ENCODE data around the gene ZFP62. TPM values are rescaled to one million over a fixed set of nuclear protein-coding genes. Genes with fewer than 3 reads are reported as not detected.
"Not testable (repeated sequence)": the region's sequence is repeated elsewhere in the genome, so short reads cannot be mapped to it uniquely, and the experiment has no call there.

ZFP62 gene
- total RNA-seq, 1 donor from 2014 or later, result 65.4 TPM

- Mint-ChIP-seq H3K4me1 (peaks cover 21% of the 10 kb centered on the region), H3K27me3 (ENCODE audit: insufficient read depth, low read depth) (peaks cover 17% of the 10 kb centered on the region), H3K9me3 (peaks cover 30% of the 10 kb centered on the region), H3K27ac (peak overlapping the region; percentile 37), H3K4me3 (peak overlapping the region; percentile 85), H3K36me3 (peaks cover 18% of the 10 kb centered on the region)
- Histone ChIP-seq H4K20me1 (ENCODE audit: low read depth) (no peaks in the 10 kb centered on the region), H3F3A (ENCODE audit: low read depth) (peaks cover 16% of the 10 kb centered on the region), H3K4me3 (peak overlapping the region; percentile 64), H3K4me1 (peaks cover 8% of the 10 kb centered on the region), H3K27me3 (peaks cover 16% of the 10 kb centered on the region), H3K79me2 (ENCODE audit: low read depth) (no peaks in the 10 kb centered on the region), H3K36me3 (no peaks in the 10 kb centered on the region), H2AFZ (replicated peaks) (peak overlapping the region; percentile 78), H3K4me2 (peak overlapping the region; percentile 82), H3K9me3 (ENCODE audit: low read depth) (no peaks in the 10 kb centered on the region), H3K9ac (peak overlapping the region; percentile 3), H3K27ac (no peak overlapping the region)
- no peak for DNase-seq (ENCODE audit: low spot score)
- TF ChIP-seq CTCF (IDR thresholded peaks at IDR 0.05) (no peak), EZH2 (IDR thresholded peaks at IDR 0.05) (no peak), EZH2phosphoT487 (IDR thresholded peaks at IDR 0.05) (no peak)
These were observed 30.6 kb downstream of the ZFP62 start for GRCh38 chr5:180830253-180831138.

GRCh38 chr5:180829726-180830125 lies 31.4 kb downstream of the ZFP62 start:
- DNase-seq (ENCODE audit: low spot score), result no peak
- Histone ChIP-seq H4K20me1 (ENCODE audit: low read depth) (no peaks in the 10 kb centered on the region), H3K79me2 (ENCODE audit: low read depth) (no peaks in the 10 kb centered on the region), H3K4me2 (no peak overlapping the region), H3F3A (ENCODE audit: low read depth) (peaks cover 16% of the 10 kb centered on the region), H3K9ac (no peak overlapping the region), H3K4me3 (no peak overlapping the region), H3K9me3 (ENCODE audit: low read depth) (no peaks in the 10 kb centered on the region), H3K4me1 (peaks cover 12% of the 10 kb centered on the region), H3K27ac (no peak overlapping the region), H2AFZ (replicated peaks) (no peak overlapping the region), H3K36me3 (no peaks in the 10 kb centered on the region), H3K27me3 (peaks cover 16% of the 10 kb centered on the region)
- H3K4me1 Mint-ChIP-seq, result peaks cover 28% of the 10 kb centered on the region
- peaks cover 17% of the 10 kb centered on the region for H3K27me3 Mint-ChIP-seq (ENCODE audit: insufficient read depth, low read depth)
- H3K36me3 Mint-ChIP-seq, result peaks cover 18% of the 10 kb centered on the region
- TF ChIP-seq CTCF (IDR thresholded peaks at IDR 0.05) (no peak), EZH2 (IDR thresholded peaks at IDR 0.05) (no peak), EZH2phosphoT487 (IDR thresholded peaks at IDR 0.05) (no peak)
- H3K9me3 Mint-ChIP-seq, result peaks cover 30% of the 10 kb centered on the region
- H3K27ac Mint-ChIP-seq, result no peak overlapping the region
- H3K4me3 Mint-ChIP-seq, result peak overlapping the region; percentile 85

GRCh38 chr5:180828756-180829531 lies 32.1 kb downstream of the ZFP62 start:
- not testable (repeated sequence) for H3K4me3 ChIP-seq; H3K9ac ChIP-seq; H3K9me3 ChIP-seq (ENCODE audit: low read depth); H2AFZ ChIP-seq (replicated peaks); H3K79me2 ChIP-seq (ENCODE audit: low read depth); H4K20me1 ChIP-seq (ENCODE audit: low read depth); H3K27ac Mint-ChIP-seq; H3K36me3 ChIP-seq; H3K4me2 ChIP-seq; H3K27ac ChIP-seq; DNase-seq (ENCODE audit: low spot score)
- Mint-ChIP-seq H3K4me3 (peak overlapping the region; percentile 56), H3K9me3 (peaks cover 30% of the 10 kb centered on the region), H3K27me3 (ENCODE audit: insufficient read depth, low read depth) (peaks cover 17% of the 10 kb centered on the region), H3K36me3 (peaks cover 18% of the 10 kb centered on the region), H3K4me1 (peaks cover 28% of the 10 kb centered on the region)
- Histone ChIP-seq H3F3A (ENCODE audit: low read depth) (peaks cover 16% of the 10 kb centered on the region), H3K27me3 (peaks cover 16% of the 10 kb centered on the region), H3K4me1 (peaks cover 12% of the 10 kb centered on the region)

GRCh38 chr5:180827374-180827773 lies 33.7 kb downstream of the ZFP62 start:
- not testable (repeated sequence) for H3K36me3 ChIP-seq; H4K20me1 ChIP-seq (ENCODE audit: low read depth); H3K4me3 Mint-ChIP-seq; H2AFZ ChIP-seq (replicated peaks); DNase-seq (ENCODE audit: low spot score); H3K9ac ChIP-seq; H3K4me3 ChIP-seq; H3K27ac Mint-ChIP-seq; H3K79me2 ChIP-seq (ENCODE audit: low read depth); H3K9me3 ChIP-seq (ENCODE audit: low read depth); H3K27ac ChIP-seq; H3K4me2 ChIP-seq
- H3F3A ChIP-seq (ENCODE audit: low read depth), result peaks cover 16% of the 10 kb centered on the region
- peaks cover 12% of the 10 kb centered on the region for H3K4me1 ChIP-seq
- H3K27me3 Mint-ChIP-seq (ENCODE audit: insufficient read depth, low read depth), result peaks cover 17% of the 10 kb centered on the region
- H3K9me3 Mint-ChIP-seq, result peaks cover 32% of the 10 kb centered on the region
- peaks cover 14% of the 10 kb centered on the region for H3K27me3 ChIP-seq
- H3K36me3 Mint-ChIP-seq, result peaks cover 18% of the 10 kb centered on the region
- H3K4me1 Mint-ChIP-seq, result peaks cover 28% of the 10 kb centered on the region
